OCI-LY7 (cell line): ENCODE data around the gene CYP4F2. TPM values are rescaled to one million over a fixed set of nuclear protein-coding genes. Genes with fewer than 3 reads are reported as not detected.
"Not testable (repeated sequence)": the region's sequence is repeated elsewhere in the genome, so short reads cannot be mapped to it uniquely, and the experiment has no call there.

Source experiments
- BruUV-seq: library from RNA; stranded (reverse); fragments of 400-500 nt; replicated peaks from 2 replicates; lab custom pipeline; 2021; lab: Mats Ljungman, UMichigan
- CTCF ChIA-PET: fragments of 300-600 bp; sonication (Branson Sonifier 250); formaldehyde crosslinking; loops from one replicate; lab custom pipeline; 2022; ENCODE audit warnings: antibody characterized with exemption; ENCODE audit not compliant: unreplicated experiment; lab: Charles Lee
- POLR2A ChIA-PET: fragments of 300-600 bp; sonication (Branson Sonifier 250); formaldehyde crosslinking; loops from one replicate; lab custom pipeline; 2022; ENCODE audit warnings: antibody characterized with exemption; lab: Charles Lee
- DNase-seq: peaks from one replicate; pipeline ENCODE4 v3.0.0-alpha.2; 2015; ENCODE audit warnings: low spot score
- H2AFZ ChIP-seq: fragments of 200-600 bp; sonication (generic), shearing (Covaris generic); 2 replicates; pipeline ENCODE4 v1.6.1; 2014; ENCODE audit warnings: mild to moderate bottlenecking, antibody characterized with exemption, low read length, moderate library complexity
- H3K27ac ChIP-seq: fragments of 200-600 bp; sonication (generic); 2 replicates; pipeline ENCODE4 v1.5.1; 2014; ENCODE audit warnings: mixed run types, low read depth, mild to moderate bottlenecking, moderate library complexity, low read length, inconsistent platforms; ENCODE audit not compliant: poor library complexity, severe bottlenecking
- H3K36me3 ChIP-seq: fragments of 200-600 bp; sonication (generic); 2 replicates; pipeline ENCODE4 v1.6.1; 2014; ENCODE audit warnings: mild to moderate bottlenecking, antibody characterized with exemption, low read length, moderate library complexity, mixed read lengths; ENCODE audit not compliant: insufficient read depth
- H3K4me1 ChIP-seq: fragments of 200-600 bp; sonication (generic); 2 replicates; pipeline ENCODE4 v1.5.1; 2014; ENCODE audit warnings: mild to moderate bottlenecking, low read length; ENCODE audit not compliant: insufficient read depth, poor library complexity, severe bottlenecking
- H3K4me2 ChIP-seq: fragments of 200-600 bp; sonication (generic); 2 replicates; pipeline ENCODE4 v1.6.1; 2014; ENCODE audit warnings: mild to moderate bottlenecking, low read length
- H3K4me3 ChIP-seq: fragments of 200-600 bp; sonication (generic); 2 replicates; pipeline ENCODE4 v1.5.1; 2014; ENCODE audit warnings: mild to moderate bottlenecking, low read depth, low read length; ENCODE audit not compliant: poor library complexity, severe bottlenecking
- H3K79me2 ChIP-seq: fragments of 200-600 bp; sonication (generic); 2 replicates; pipeline ENCODE4 v1.6.1; 2016; ENCODE audit warnings: low read depth, mild to moderate bottlenecking, low read length, moderate library complexity, mixed read lengths; ENCODE audit not compliant: insufficient read depth
- H3K9me2 ChIP-seq: fragments of 200-600 bp; sonication (generic); 2 replicates; pipeline ENCODE4 v1.6.1; 2016; ENCODE audit warnings: mild to moderate bottlenecking, low read length, mixed read lengths; ENCODE audit not compliant: insufficient read depth
- H3K9me3 ChIP-seq: fragments of 200-600 bp; sonication (generic); 2 replicates; pipeline ENCODE4 v1.6.1; 2014; ENCODE audit warnings: mild to moderate bottlenecking, mixed run types, low read length, mixed read lengths
- H4K20me1 ChIP-seq: fragments of 200-600 bp; sonication (generic); 2 replicates; pipeline ENCODE4 v1.6.1; 2014; ENCODE audit warnings: mild to moderate bottlenecking, antibody characterized with exemption, low read length, moderate library complexity, mixed read lengths; ENCODE audit not compliant: insufficient read depth
- EZH2phosphoT487 ChIP-seq: fragments of 200-600 bp; sonication (generic); IDR thresholded peaks from 2 replicates; pipeline ENCODE4 v1.6.1; 2018; ENCODE audit warnings: low read depth, borderline replicate concordance, mild to moderate bottlenecking, mixed run types, antibody characterized with exemption, low read length, moderate library complexity, mixed read lengths
- intact Hi-C: fragments of 100-400 bp; cut with micrococcal nuclease; formaldehyde crosslinking; loops from one replicate; pipeline ENCODE4 v1.10.0; 2022; ENCODE audit not compliant: unreplicated experiment
- total RNA-seq, 2 experiments: library from RNA; depleted of rRNA in 1 of 2; stranded (reverse); fragments of >200 nt in 1 of 2; shearing (Covaris generic) in 1 of 2; gene quantifications; 2 replicates each; pipeline ENCODE4 v1.2.3, GENCODE V29; 2014 to 2022
- TF ChIP-seq, protein P1 (sequence below): fragments of 200-600 bp; sonication (generic); conservative IDR thresholded peaks from 2 replicates; pipeline ENCODE4 v1.5.1; 2014; ENCODE audit warnings: mild to moderate bottlenecking, antibody characterized with exemption, low read length, moderate library complexity, mixed read lengths

Gene CYP4F2
- total RNA-seq, 2 experiments from 2014 or later: not detected

DNA sequence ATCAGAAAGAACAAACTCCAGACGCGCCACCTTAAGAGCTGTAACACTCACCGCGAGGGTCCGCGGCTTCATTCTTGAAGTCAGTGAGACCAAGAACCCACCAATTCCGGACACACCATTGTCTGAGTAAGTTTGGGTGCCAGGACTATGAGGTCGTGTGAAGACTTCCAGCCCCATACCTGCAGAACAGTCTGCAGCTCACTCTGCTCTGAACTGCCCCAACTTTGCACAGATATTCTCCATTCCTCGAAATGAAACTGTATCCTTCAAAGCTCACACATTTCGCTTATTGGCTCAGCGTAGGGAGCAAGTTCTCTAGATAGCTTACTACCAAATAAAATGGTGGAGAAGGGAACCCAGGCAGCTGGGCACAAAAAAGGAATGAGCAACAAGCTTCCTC, 2.6 kb upstream of the CYP4F2 start:
- intact Hi-C loops: no loop called here
- TF ChIP-seq EZH2phosphoT487: no peak
- TF ChIP-seq, protein P1, sequence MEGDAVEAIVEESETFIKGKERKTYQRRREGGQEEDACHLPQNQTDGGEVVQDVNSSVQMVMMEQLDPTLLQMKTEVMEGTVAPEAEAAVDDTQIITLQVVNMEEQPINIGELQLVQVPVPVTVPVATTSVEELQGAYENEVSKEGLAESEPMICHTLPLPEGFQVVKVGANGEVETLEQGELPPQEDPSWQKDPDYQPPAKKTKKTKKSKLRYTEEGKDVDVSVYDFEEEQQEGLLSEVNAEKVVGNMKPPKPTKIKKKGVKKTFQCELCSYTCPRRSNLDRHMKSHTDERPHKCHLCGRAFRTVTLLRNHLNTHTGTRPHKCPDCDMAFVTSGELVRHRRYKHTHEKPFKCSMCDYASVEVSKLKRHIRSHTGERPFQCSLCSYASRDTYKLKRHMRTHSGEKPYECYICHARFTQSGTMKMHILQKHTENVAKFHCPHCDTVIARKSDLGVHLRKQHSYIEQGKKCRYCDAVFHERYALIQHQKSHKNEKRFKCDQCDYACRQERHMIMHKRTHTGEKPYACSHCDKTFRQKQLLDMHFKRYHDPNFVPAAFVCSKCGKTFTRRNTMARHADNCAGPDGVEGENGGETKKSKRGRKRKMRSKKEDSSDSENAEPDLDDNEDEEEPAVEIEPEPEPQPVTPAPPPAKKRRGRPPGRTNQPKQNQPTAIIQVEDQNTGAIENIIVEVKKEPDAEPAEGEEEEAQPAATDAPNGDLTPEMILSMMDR: no peak
- Histone ChIP-seq H4K20me1 (no peaks in the 10 kb centered on the region), H3K27ac (no peak overlapping the region), H2AFZ (no peak overlapping the region), H3K9me2 (no peaks in the 10 kb centered on the region), H3K4me1 (no peaks in the 10 kb centered on the region), H3K4me3 (no peak overlapping the region), H3K4me2 (no peak overlapping the region), H3K36me3 (no peaks in the 10 kb centered on the region), H3K9me3 (no peaks in the 10 kb centered on the region), H3K79me2 (no peaks in the 10 kb centered on the region)
- ChIA-PET CTCF (no interaction called here), POLR2A (no interaction called here)
- BruUV-seq: no TSS peak
- no peak for DNase-seq

DNA sequence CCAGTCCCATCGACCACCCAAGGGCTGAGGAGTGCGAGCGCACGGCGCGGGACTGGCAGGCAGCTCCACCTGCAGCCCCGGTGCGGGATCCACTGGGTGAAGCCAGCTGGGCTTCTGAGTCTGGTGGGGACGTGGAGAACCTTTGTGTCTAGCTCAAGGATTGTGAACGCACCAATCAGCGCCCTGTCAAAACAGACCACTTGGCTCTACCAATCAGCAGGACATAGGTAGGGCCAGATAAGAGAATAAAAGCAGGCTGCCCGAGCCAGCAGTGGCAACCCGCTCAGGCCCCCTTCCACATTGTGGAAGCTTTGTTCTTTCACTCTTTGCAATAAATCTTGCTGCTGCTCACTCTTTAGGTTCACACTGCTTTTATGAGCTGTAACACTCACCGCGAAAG, 2.2 kb upstream of the CYP4F2 start:
- BruUV-seq, H3K27ac ChIP-seq, intact Hi-C loops, CTCF ChIA-PET, POLR2A ChIA-PET, H3K79me2 ChIP-seq, H3K4me3 ChIP-seq, H3K4me1 ChIP-seq, H3K9me2 ChIP-seq, H3K4me2 ChIP-seq, DNase-seq, H3K9me3 ChIP-seq, H3K36me3 ChIP-seq, H4K20me1 ChIP-seq, H2AFZ ChIP-seq: not testable (repeated sequence)

DNA sequence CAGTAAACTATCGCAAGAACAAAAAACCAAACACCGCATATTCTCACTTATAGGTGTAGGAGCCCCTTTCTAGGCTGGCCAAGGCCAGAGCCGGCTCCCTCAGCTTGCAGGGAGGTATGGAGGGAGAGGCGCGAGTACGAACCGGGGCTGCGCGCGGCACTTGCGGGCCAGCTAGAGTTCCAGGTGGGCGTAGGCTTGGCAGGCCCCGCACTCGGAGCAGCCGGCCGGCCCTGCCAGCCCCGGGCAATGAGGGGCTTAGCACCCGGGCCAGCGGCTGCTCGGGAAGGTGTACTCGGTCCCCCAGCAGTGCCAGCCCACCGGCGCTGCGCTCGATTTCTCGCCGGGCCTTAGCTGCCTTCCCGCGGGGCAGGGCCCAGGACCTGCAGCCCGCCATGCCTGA, 1.7 kb upstream of the CYP4F2 start:
- intact Hi-C loops, DNase-seq, CTCF ChIA-PET, H3K79me2 ChIP-seq, BruUV-seq, POLR2A ChIA-PET, H3K36me3 ChIP-seq, H3K9me3 ChIP-seq, H3K4me3 ChIP-seq, H2AFZ ChIP-seq, H3K9me2 ChIP-seq, H4K20me1 ChIP-seq, H3K27ac ChIP-seq, H3K4me2 ChIP-seq, H3K4me1 ChIP-seq: not testable (repeated sequence)
